Activated CD4-positive, alpha-beta T cell treated with anti-CD3 and anti-CD28 coated beads for 4 hours (primary cell): ENCODE data around the gene PBX3.

Experiments
- DNase-seq, 2 donors: peaks; one replicate each; pipeline ENCODE4 v3.0.0-alpha.2; 2020

The PBX3 gene

GRCh38 chr9:126000731-126001580 is 253.8 kb downstream of the PBX3 start:
- no peak for DNase-seq

- no peak for DNase-seq
Measured at GRCh38 chr9:126001581-126002225, 254.5 kb downstream of the PBX3 start.

- no peak for DNase-seq
Measured at GRCh38 chr9:126002476-126003350, 255.5 kb downstream of the PBX3 start.

GRCh38 chr9:126009047-126009446 is 261.9 kb downstream of the PBX3 start:
- DNase-seq: no peak

- no peak for DNase-seq
Measured at GRCh38 chr9:126014726-126015125, 267.6 kb downstream of the PBX3 start.

- DNase-seq: no peak
Measured at GRCh38 chr9:126015424-126015823, 268.3 kb downstream of the PBX3 start.

GRCh38 chr9:126016579-126017290 is 269.6 kb downstream of the PBX3 start:
- DNase-seq: no peak
